ENCODE data around the gene CDYL2.

The CDYL2 gene

DNA sequence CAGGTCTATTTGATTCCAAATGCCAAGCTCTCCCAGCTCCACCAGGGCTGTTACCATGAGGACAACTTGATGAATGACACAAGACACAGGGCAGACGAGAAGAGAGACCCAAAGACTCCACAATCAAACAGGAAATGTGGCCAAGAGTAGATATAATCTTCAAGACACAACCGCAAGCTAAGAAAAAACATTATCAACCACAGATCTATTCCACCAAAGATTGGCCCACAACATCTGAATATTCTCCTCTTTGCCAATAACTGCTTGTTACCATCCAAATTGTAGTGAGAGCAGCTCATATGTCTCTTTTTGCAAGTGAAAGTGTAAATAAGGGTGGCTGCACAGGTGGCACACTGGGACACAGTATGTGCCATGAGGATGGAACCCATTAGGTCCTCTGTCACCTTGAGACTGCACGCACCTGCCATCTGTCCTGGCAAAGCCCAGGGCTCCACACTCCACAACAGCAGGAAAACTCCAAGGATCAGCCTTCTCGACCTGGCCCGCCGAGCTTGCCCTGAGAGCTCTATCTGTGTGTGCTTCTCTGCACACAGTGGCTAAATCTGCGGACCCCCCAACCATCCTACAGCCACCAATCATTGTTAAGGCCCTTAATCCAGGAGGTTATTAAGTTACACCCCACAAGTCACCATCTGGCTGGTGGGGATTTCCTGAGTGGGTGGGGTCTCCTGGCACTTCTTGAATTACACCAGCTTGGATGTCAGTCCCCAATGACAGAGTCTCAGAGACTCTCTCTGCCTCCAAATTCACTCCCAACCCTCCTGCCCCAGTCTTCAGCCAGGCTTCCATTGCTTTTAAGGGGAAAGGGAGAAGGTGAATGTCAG lies 213.1 kb downstream of the CDYL2 start:
- Histone ChIP-seq H3K4me1 (ENCODE audit: control insufficient read depth, insufficient read depth, low read length) (no peaks in the 10 kb centered on the region), H3K36me3 (ENCODE audit: control insufficient read depth, insufficient read depth, low read length) (no peaks in the 10 kb centered on the region), H3K4me3 (ENCODE audit: low read length) (no peak overlapping the region), H3K9ac (ENCODE audit: low read length) (no peak overlapping the region), H3K27me3 (ENCODE audit: control insufficient read depth, insufficient read depth, low read length) (no peaks in the 10 kb centered on the region), H3K9me3 (ENCODE audit: control insufficient read depth, low read length) (no peaks in the 10 kb centered on the region)

GRCh38 chr16:80587071-80587470 lies 217.3 kb downstream of the CDYL2 start:
- H3K4me1 ChIP-seq (ENCODE audit: control insufficient read depth, insufficient read depth, low read length), result no peaks in the 10 kb centered on the region
- no peak overlapping the region for H3K9ac ChIP-seq (ENCODE audit: low read length)
- no peaks in the 10 kb centered on the region for H3K36me3 ChIP-seq (ENCODE audit: control insufficient read depth, insufficient read depth, low read length)
- no peak overlapping the region for H3K4me3 ChIP-seq (ENCODE audit: low read length)
- H3K9me3 ChIP-seq (ENCODE audit: control insufficient read depth, low read length), result no peaks in the 10 kb centered on the region
- peaks cover 2% of the 10 kb centered on the region for H3K27me3 ChIP-seq (ENCODE audit: control insufficient read depth, insufficient read depth, low read length)

- no peaks in the 10 kb centered on the region for H3K9me3 ChIP-seq (ENCODE audit: control insufficient read depth, low read length)
- H3K4me1 ChIP-seq (ENCODE audit: control insufficient read depth, insufficient read depth, low read length), result no peaks in the 10 kb centered on the region
- H3K4me3 ChIP-seq (ENCODE audit: low read length), result no peak overlapping the region
- H3K9ac ChIP-seq (ENCODE audit: low read length), result no peak overlapping the region
- H3K36me3 ChIP-seq (ENCODE audit: control insufficient read depth, insufficient read depth, low read length), result no peaks in the 10 kb centered on the region
- H3K27me3 ChIP-seq (ENCODE audit: control insufficient read depth, insufficient read depth, low read length), result peaks cover 2% of the 10 kb centered on the region
Observed at GRCh38 chr16:80586476-80586875, 217.9 kb downstream of the CDYL2 start.

DNA sequence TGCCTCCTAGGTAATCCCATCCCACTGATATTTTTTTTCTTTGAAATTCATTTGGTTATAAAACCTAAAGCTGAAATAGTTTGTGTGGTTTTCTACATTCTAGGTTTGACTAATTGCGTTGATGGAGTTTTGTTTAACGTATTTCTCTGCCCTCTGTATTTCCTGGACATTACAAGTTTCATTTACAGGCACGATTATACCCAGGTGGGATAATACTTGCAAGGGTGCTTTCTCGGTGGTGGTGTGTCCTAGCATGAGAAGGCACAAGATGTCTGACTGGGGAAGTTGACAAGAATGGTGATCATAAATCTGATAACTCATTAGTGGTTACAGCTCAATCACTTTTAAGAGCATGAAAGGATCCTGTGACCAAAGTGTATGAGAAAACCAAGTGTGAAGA lies 218.6 kb downstream of the CDYL2 start:
- peaks cover 2% of the 10 kb centered on the region for H3K27me3 ChIP-seq (ENCODE audit: control insufficient read depth, insufficient read depth, low read length)
- no peaks in the 10 kb centered on the region for H3K36me3 ChIP-seq (ENCODE audit: control insufficient read depth, insufficient read depth, low read length)
- no peak overlapping the region for H3K4me3 ChIP-seq (ENCODE audit: low read length)

DNA sequence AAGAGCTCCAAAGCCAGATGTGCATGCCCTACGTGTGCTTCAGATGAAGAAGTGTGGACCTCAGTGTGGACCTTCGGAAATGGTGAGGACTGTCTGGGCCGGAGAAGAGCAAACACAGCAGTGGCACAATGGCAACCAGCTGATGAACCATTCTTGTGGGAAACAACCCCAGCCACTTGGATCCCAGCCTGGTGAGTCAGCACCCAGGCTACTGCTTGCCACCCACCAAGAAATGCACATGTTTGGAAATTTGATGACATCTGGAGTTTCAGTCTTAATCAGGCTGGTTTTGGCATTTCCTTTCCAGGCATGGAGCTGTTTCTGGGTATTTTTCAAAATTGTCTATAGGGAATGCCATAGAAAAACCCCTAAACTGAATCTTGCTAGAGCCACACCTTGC lies 220.9 kb downstream of the CDYL2 start:
- H3K27me3 ChIP-seq (ENCODE audit: control insufficient read depth, insufficient read depth, low read length), result peaks cover 2% of the 10 kb centered on the region
- no peak overlapping the region for H3K9ac ChIP-seq (ENCODE audit: low read length)
- H3K36me3 ChIP-seq (ENCODE audit: control insufficient read depth, insufficient read depth, low read length), result no peaks in the 10 kb centered on the region
- H3K4me1 ChIP-seq (ENCODE audit: control insufficient read depth, insufficient read depth, low read length), result no peaks in the 10 kb centered on the region
- no peak overlapping the region for H3K4me3 ChIP-seq (ENCODE audit: low read length)
- H3K9me3 ChIP-seq (ENCODE audit: control insufficient read depth, low read length), result no peaks in the 10 kb centered on the region

More for the DNA sequence above, 218.6 kb downstream of the CDYL2 start:
- Histone ChIP-seq H3K9me3 (ENCODE audit: control insufficient read depth, low read length) (no peaks in the 10 kb centered on the region), H3K4me1 (ENCODE audit: control insufficient read depth, insufficient read depth, low read length) (no peaks in the 10 kb centered on the region), H3K9ac (ENCODE audit: low read length) (no peak overlapping the region)

DNA sequence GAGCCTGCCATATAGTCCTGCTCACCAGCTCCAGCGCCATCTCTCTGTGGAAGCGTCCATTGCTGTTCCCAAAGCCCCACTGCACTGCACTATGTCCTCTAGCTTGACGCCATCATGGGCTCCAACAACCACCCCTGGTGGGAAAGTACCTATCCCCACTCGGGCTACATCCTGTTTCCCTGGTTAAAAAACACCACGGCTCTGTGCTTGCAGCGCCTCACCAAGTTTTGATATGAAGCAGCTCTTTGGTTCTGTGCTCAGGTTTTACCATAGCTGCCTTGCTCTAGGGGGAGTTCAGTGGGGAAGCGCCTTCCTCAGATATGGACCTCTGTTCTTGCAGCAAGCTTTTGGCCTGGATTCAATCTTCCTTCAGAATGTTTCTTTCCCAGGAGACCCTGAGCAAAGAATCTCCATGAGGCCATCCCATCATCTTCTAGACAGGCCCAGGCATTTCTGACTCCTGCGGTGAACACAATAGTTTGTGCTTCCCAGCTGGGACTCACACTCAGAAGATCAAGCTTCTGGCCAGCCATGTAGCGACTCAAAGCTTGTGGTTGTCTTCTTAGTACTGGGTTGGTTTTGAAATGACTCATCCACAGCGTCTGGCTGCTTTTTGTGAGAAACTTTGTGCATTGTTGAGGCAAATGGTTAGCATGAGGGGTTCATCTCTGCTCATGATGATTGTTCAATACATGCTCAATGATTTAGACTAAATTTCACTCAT lies 224.1 kb downstream of the CDYL2 start:
- Histone ChIP-seq H3K27me3 (ENCODE audit: control insufficient read depth, insufficient read depth, low read length) (peaks cover 2% of the 10 kb centered on the region), H3K9me3 (ENCODE audit: control insufficient read depth, low read length) (no peaks in the 10 kb centered on the region), H3K9ac (ENCODE audit: low read length) (no peak overlapping the region), H3K4me1 (ENCODE audit: control insufficient read depth, insufficient read depth, low read length) (peaks cover 11% of the 10 kb centered on the region), H3K4me3 (ENCODE audit: low read length) (no peak overlapping the region), H3K36me3 (ENCODE audit: control insufficient read depth, insufficient read depth, low read length) (no peaks in the 10 kb centered on the region)

GRCh38 chr16:80577485-80578280 lies 226.7 kb downstream of the CDYL2 start:
- Histone ChIP-seq H3K27me3 (ENCODE audit: control insufficient read depth, insufficient read depth, low read length) (no peaks in the 10 kb centered on the region), H3K9ac (ENCODE audit: low read length) (no peak overlapping the region), H3K4me1 (ENCODE audit: control insufficient read depth, insufficient read depth, low read length) (peaks cover 11% of the 10 kb centered on the region), H3K36me3 (ENCODE audit: control insufficient read depth, insufficient read depth, low read length) (no peaks in the 10 kb centered on the region), H3K4me3 (ENCODE audit: low read length) (no peak overlapping the region), H3K9me3 (ENCODE audit: control insufficient read depth, low read length) (no peaks in the 10 kb centered on the region)

DNA sequence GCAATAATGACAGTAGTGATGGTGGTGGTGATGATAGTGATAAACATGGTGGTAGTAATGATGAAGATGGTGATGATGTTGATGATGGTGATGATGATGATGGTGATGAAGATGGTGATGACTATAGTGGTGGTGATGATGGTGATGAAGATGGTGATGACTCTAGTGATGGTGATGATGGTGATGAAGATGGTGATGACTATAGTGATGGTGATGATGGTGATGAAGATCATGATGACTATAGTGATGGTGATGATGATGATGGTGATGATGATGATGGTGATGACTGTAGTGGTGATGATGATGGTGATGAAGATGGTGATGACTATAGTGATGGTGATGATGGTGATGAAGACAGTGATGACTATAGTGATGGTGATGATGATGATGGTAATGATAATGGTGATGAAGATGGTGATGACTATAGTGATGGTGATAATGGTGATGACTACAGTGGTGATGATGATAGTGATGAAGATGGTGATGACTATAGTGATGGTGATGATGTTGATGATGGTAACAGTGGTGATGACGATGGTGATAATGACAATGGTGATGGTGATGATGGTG lies 228.0 kb downstream of the CDYL2 start:
- H3K4me3 ChIP-seq (ENCODE audit: low read length), result no peak overlapping the region
- H3K36me3 ChIP-seq (ENCODE audit: control insufficient read depth, insufficient read depth, low read length), result no peaks in the 10 kb centered on the region
- H3K27me3 ChIP-seq (ENCODE audit: control insufficient read depth, insufficient read depth, low read length), result no peaks in the 10 kb centered on the region
- H3K9ac ChIP-seq (ENCODE audit: low read length), result no peak overlapping the region
- no peaks in the 10 kb centered on the region for H3K9me3 ChIP-seq (ENCODE audit: control insufficient read depth, low read length)
- H3K4me1 ChIP-seq (ENCODE audit: control insufficient read depth, insufficient read depth, low read length), result peaks cover 11% of the 10 kb centered on the region

DNA sequence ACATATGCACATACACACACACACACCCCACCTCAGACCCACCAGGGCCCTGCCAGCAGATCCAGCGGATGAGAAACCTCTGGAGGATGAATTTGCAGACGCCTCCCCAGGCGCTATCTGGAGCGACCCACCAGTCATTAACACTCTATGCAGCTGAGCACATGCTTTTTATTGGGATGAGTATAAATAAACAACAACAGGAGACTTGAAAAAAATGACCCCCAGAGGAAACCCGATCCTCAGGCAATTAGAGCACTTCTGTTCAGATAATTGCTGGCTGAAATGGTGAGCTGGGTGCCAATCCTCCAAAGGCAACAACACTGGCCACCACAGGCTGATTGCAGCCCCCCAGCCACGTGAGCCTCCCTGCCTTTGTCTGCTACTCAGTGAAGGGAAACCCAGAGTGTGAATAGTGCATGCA lies 230.7 kb downstream of the CDYL2 start:
- no peaks in the 10 kb centered on the region for H3K36me3 ChIP-seq (ENCODE audit: control insufficient read depth, insufficient read depth, low read length)
- peaks cover 11% of the 10 kb centered on the region for H3K4me1 ChIP-seq (ENCODE audit: control insufficient read depth, insufficient read depth, low read length)
- H3K9ac ChIP-seq (ENCODE audit: low read length), result no peak overlapping the region
- H3K4me3 ChIP-seq (ENCODE audit: low read length), result no peak overlapping the region
- no peaks in the 10 kb centered on the region for H3K27me3 ChIP-seq (ENCODE audit: control insufficient read depth, insufficient read depth, low read length)
- H3K9me3 ChIP-seq (ENCODE audit: control insufficient read depth, low read length), result no peaks in the 10 kb centered on the region

DNA sequence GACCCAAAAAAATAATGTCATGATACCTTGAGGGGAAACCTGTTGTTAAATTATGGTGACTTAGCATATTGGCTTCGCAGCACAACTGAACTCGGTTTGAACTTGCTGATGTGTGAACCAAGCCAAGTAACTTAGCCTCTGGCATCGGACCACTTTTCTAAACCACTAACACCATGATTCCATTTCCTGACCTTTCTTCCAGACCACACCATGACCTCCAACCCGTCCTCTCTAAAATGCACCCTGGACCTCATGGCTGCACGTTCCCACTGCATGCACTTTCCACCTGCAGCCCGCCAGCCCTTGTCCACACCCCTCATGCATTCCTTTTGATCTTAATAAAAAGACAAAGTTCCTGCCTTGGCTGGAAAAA lies 234.3 kb downstream of the CDYL2 start:
- Histone ChIP-seq H3K27me3 (ENCODE audit: control insufficient read depth, insufficient read depth, low read length) (no peaks in the 10 kb centered on the region), H3K36me3 (ENCODE audit: control insufficient read depth, insufficient read depth, low read length) (no peaks in the 10 kb centered on the region), H3K4me3 (ENCODE audit: low read length) (no peak overlapping the region), H3K4me1 (ENCODE audit: control insufficient read depth, insufficient read depth, low read length) (no peaks in the 10 kb centered on the region), H3K9ac (ENCODE audit: low read length) (no peak overlapping the region), H3K9me3 (ENCODE audit: control insufficient read depth, low read length) (no peaks in the 10 kb centered on the region)

DNA sequence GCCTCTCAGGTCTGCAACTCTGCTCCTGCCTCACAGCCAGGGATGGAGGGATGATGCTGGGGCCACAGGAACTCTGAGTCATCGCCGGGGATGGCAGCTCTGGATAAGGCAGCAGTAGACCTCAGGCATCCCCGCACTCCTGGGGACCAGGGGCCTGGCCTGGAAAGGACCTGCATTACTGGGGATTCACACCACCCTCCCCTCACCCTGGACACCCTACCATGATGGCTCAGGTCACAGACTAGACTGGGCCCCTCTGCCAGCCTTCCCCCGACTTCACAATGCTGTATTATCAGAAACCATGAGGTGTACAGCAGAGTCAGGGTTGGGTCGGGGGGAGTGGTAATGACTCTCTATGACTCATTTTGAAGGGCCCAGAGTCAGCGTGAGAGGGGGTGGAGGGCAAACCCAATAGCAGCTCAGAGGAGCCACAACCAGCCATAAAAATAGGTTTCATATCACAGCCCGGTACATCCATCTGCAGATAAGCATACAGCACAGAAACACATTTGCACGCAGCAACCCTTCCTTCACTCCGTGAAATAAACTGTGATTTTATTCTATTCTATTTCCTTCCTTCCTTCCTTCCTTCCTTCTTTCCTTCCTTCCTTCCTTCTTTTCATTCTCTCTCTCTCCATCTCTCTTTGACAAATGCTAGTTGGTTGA lies 234.8 kb downstream of the CDYL2 start:
- Histone ChIP-seq H3K4me1 (ENCODE audit: control insufficient read depth, insufficient read depth, low read length) (no peaks in the 10 kb centered on the region), H3K36me3 (ENCODE audit: control insufficient read depth, insufficient read depth, low read length) (no peaks in the 10 kb centered on the region), H3K9ac (ENCODE audit: low read length) (no peak overlapping the region), H3K4me3 (ENCODE audit: low read length) (no peak overlapping the region), H3K27me3 (ENCODE audit: control insufficient read depth, insufficient read depth, low read length) (no peaks in the 10 kb centered on the region), H3K9me3 (ENCODE audit: control insufficient read depth, low read length) (no peaks in the 10 kb centered on the region)
